Keratinocyte (primary cell): Measurements from ENCODE around the gene TMEM53.

Experiments
- CTCF ChIP-seq, 3 experiments: IDR thresholded peaks in 1 of 3; conservative IDR thresholded peaks in 1 of 3; optimal IDR thresholded peaks in 1 of 3; 2 replicates in 2 of 3; 3 replicates in 1 of 3; pipeline versions ENCODE3 to v1.5.1; 2011; ENCODE audit warnings: low read length in 3 of 3, mild to moderate bottlenecking in 3 of 3, moderate library complexity in 2 of 3, control low read depth in 1 of 3, inconsistent platforms in 1 of 3; ENCODE audit not compliant: insufficient read depth in 2 of 3; ENCODE audit errors: extremely low read depth in 1 of 3
- EZH2 ChIP-seq: IDR thresholded peaks from one replicate; pipeline ENCODE4 v1.6.1; 2012; ENCODE audit warnings: inconsistent platforms, mild to moderate bottlenecking, low read length, moderate library complexity

DNA sequence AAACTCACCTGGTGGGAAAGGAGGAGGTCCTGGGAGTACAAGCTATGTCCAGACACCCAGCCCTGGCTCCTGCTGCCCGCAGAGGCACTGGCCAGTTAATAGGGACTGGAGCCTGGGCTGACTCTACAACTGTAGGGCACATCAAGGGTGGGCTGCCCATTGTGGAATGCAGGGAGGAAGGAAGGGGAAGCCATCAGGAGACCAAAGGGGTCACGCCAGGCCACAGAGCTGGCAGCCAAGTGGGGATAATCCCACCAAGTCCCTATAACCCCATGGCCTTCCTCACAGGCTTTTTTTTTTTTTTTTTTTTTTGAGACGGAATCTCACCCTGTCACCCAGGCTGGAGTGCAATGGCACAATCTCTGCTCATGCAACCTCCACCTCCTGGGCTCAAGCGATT is 14.7 kb downstream of the TMEM53 start:
- TF ChIP-seq CTCF (optimal IDR thresholded peaks at IDR 0.05 in 1 of 3, IDR thresholded peaks at IDR 0.05 in 1 of 3, conservative IDR thresholded peaks at IDR 0.05 in 1 of 3; ENCODE audit: extremely low read depth in 1 of 3, insufficient read depth in 2 of 3, low read length in 3 of 3) = no peak
- no peak for TF ChIP-seq EZH2
